GM23338 (cell line): ENCODE results near the gene CALM1. TPM values are rescaled to one million over a fixed set of nuclear protein-coding genes. Genes with fewer than 3 reads are reported as not detected.

Source experiments
- ATAC-seq: fragments of 200-7000 bp; cut with Tn5 transposase; 3 replicates; pipeline ENCODE4 v1.9.1; 2020
- DNase-seq: peaks from one replicate; pipeline ENCODE4 v3.0.0-alpha.2; 2015; ENCODE audit warnings: low spot score
- H2AFZ ChIP-seq: fragments of 200-600 bp; sonication (generic); 2 replicates; pipeline ENCODE4 v1.8.0; 2016; ENCODE audit warnings: antibody characterized with exemption, mild to moderate bottlenecking, moderate library complexity
- H3F3A ChIP-seq: fragments of 200-600 bp; sonication (generic); replicated peaks from 2 replicates; pipeline ENCODE4 v1.8.0; 2017; ENCODE audit warnings: antibody characterized with exemption, mixed run types, low read depth
- H3K27ac ChIP-seq: fragments of 200-600 bp; sonication (generic); 2 replicates; pipeline ENCODE4 v1.6.1; 2016; ENCODE audit warnings: low read depth
- H3K27me3 ChIP-seq: fragments of 200-600 bp; sonication (generic); 2 replicates; pipeline ENCODE4 v1.8.0; 2016; ENCODE audit warnings: mild to moderate bottlenecking, mixed run types, moderate library complexity; ENCODE audit not compliant: insufficient read depth
- H3K36me3 ChIP-seq: fragments of 200-600 bp; sonication (generic); 2 replicates; pipeline ENCODE4 v1.8.0; 2016; ENCODE audit warnings: mild to moderate bottlenecking; ENCODE audit not compliant: insufficient read depth
- H3K4me1 ChIP-seq: fragments of 200-600 bp; sonication (generic); 2 replicates; pipeline ENCODE4 v1.8.0; 2016; ENCODE audit warnings: mild to moderate bottlenecking, moderate library complexity; ENCODE audit not compliant: insufficient read depth
- H3K4me2 ChIP-seq: fragments of 200-600 bp; sonication (generic); 2 replicates; pipeline ENCODE4 v1.7.1; 2017; ENCODE audit warnings: mixed run types
- H3K4me3 ChIP-seq: fragments of 200-600 bp; sonication (generic); 2 replicates; pipeline ENCODE4 v1.6.1; 2016; ENCODE audit warnings: mixed run types
- H3K79me2 ChIP-seq: fragments of 200-600 bp; sonication (generic); replicated peaks from 2 replicates; pipeline ENCODE4 v1.8.0; 2017; ENCODE audit warnings: mild to moderate bottlenecking; ENCODE audit not compliant: insufficient read depth
- H3K9me2 ChIP-seq: fragments of 200-600 bp; sonication (generic); 2 replicates; pipeline ENCODE4 v1.8.0; 2017; ENCODE audit not compliant: insufficient read depth
- H4K20me1 ChIP-seq: fragments of 200-600 bp; sonication (generic); replicated peaks from 2 replicates; pipeline ENCODE4 v1.8.0; 2017; ENCODE audit warnings: mild to moderate bottlenecking; ENCODE audit not compliant: insufficient read depth
- H3K27ac Mint-ChIP-seq: 2 replicates; pipeline ENCODE4 v1.8.0; 2020; ENCODE audit warnings: inconsistent platforms, mild to moderate bottlenecking, moderate library complexity, mixed read lengths
- H3K27me3 Mint-ChIP-seq: 3 replicates; pipeline ENCODE4 v1.8.0; 2022; ENCODE audit warnings: low read depth, mild to moderate bottlenecking, moderate library complexity, mixed read lengths, inconsistent platforms; ENCODE audit not compliant: insufficient read depth, poor library complexity
- H3K36me3 Mint-ChIP-seq: 3 replicates; pipeline ENCODE4 v1.8.0; 2021; ENCODE audit warnings: low read depth, mild to moderate bottlenecking, inconsistent platforms, moderate library complexity, mixed read lengths
- H3K4me1 Mint-ChIP-seq: 3 replicates; pipeline ENCODE4 v1.8.0; 2020; ENCODE audit warnings: mild to moderate bottlenecking, inconsistent platforms, mixed read lengths
- H3K4me3 Mint-ChIP-seq: 3 replicates; pipeline ENCODE4 v1.8.0; 2021; ENCODE audit warnings: moderate library complexity, mild to moderate bottlenecking, inconsistent platforms, mixed read lengths
- H3K9me3 Mint-ChIP-seq: 3 replicates; pipeline ENCODE4 v1.8.0; 2020; ENCODE audit warnings: moderate library complexity, mild to moderate bottlenecking, inconsistent platforms, mixed read lengths
- CTCF ChIP-seq, 2 experiments: fragments of 200-600 bp in 1 of 2; sonication (generic) in 1 of 2; conservative IDR thresholded peaks; 2 replicates each; pipeline versions ENCODE4 v1.5.1 to v1.6.1; 2016 to 2017; ENCODE audit warnings: antibody characterized with exemption in 2 of 2, low read depth in 2 of 2, mild to moderate bottlenecking in 2 of 2, moderate library complexity in 1 of 2
- EZH2 ChIP-seq: fragments of 200-600 bp; sonication (generic); IDR thresholded peaks from one replicate; pipeline ENCODE4 v1.8.0; 2017; ENCODE audit warnings: antibody characterized with exemption, mild to moderate bottlenecking, low read depth; ENCODE audit not compliant: unreplicated experiment
- EZH2phosphoT487 ChIP-seq: fragments of 200-600 bp; sonication (generic); IDR thresholded peaks from one replicate; pipeline ENCODE4 v1.8.1; 2018; ENCODE audit warnings: antibody characterized with exemption; ENCODE audit not compliant: unreplicated experiment
- JUNB ChIP-seq: IDR thresholded peaks from one replicate; pipeline ENCODE4 v1.6.1; 2016; ENCODE audit warnings: antibody characterized with exemption; ENCODE audit not compliant: unreplicated experiment
- NANOG ChIP-seq: IDR thresholded peaks from 2 replicates; pipeline ENCODE4 v1.6.1; 2016; ENCODE audit warnings: antibody characterized with exemption, borderline replicate concordance
- REST ChIP-seq: IDR thresholded peaks from one replicate; pipeline ENCODE4 v1.6.1; 2018; ENCODE audit warnings: antibody characterized with exemption; ENCODE audit not compliant: unreplicated experiment
- ZNF114 ChIP-seq: fragments of 250-450 bp; sonication (Bioruptor Pico); IDR thresholded peaks from 2 replicates; pipeline ENCODE4 v1.5.0; 2020; ENCODE audit warnings: mild to moderate bottlenecking, moderate library complexity
- ZNF331 ChIP-seq: fragments of 250-450 bp; sonication (Bioruptor Pico); IDR thresholded peaks from 2 replicates; pipeline ENCODE4 v1.5.0; 2020; ENCODE audit warnings: low read depth, mild to moderate bottlenecking, moderate library complexity
- ZNF462 ChIP-seq: fragments of 250-450 bp; sonication (Bioruptor Pico); IDR thresholded peaks from 2 replicates; pipeline ENCODE4 v1.5.0; 2020; ENCODE audit warnings: mild to moderate bottlenecking, moderate library complexity
- polyA plus RNA-seq: library from polyadenylated mRNA; unstranded; fragments of >200 nt; fragmentation: Nextera tagmentation; extraction: Ambion mirVana; gene quantifications from 2 replicates; pipeline ENCODE4 v1.2.1, GENCODE V29; 2016
- total RNA-seq: library from RNA; depleted of rRNA; stranded (reverse); fragments of >200 nt; shearing (Covaris generic); gene quantifications from 2 replicates; pipeline ENCODE4 v1.2.3, GENCODE V29; 2014

CALM1 gene
- total and polyA plus RNA-seq, 2 experiments from 2014 or later: 308 to 2,024 TPM

- no peak for TF ChIP-seq ZNF462 (CRISPR knock-in tag)
- TF ChIP-seq ZNF114 (CRISPR knock-in tag): no peak
- TF ChIP-seq EZH2phosphoT487: no peak
- TF ChIP-seq JUNB: no peak
These were observed 22.9 kb upstream of the CALM1 start (continued) for GRCh38 chr14:90373887-90374286.

GRCh38 chr14:90374813-90375212 is 22.0 kb upstream of the CALM1 start:
- Mint-ChIP-seq H3K4me3 (no peak overlapping the region), H3K36me3 (no peaks in the 10 kb centered on the region), H3K9me3 (no peaks in the 10 kb centered on the region), H3K27me3 (no peaks in the 10 kb centered on the region), H3K4me1 (no peaks in the 10 kb centered on the region), H3K27ac (no peak overlapping the region)
- H3F3A ChIP-seq: no peaks in the 10 kb centered on the region
- H4K20me1 ChIP-seq: no peaks in the 10 kb centered on the region
- no peak overlapping the region for H2AFZ ChIP-seq
- no peak overlapping the region for H3K4me3 ChIP-seq
- H3K4me1 ChIP-seq: no peaks in the 10 kb centered on the region
- H3K27me3 ChIP-seq: no peaks in the 10 kb centered on the region
- DNase-seq (no peak), ATAC-seq (no peak)
- H3K27ac ChIP-seq: no peak overlapping the region
- no peak overlapping the region for H3K4me2 ChIP-seq
- H3K79me2 ChIP-seq: no peaks in the 10 kb centered on the region
- H3K9me2 ChIP-seq: no peaks in the 10 kb centered on the region
- no peaks in the 10 kb centered on the region for H3K36me3 ChIP-seq
- TF ChIP-seq JUNB (no peak), CTCF (conservative IDR thresholded peaks at IDR 0.05; ENCODE audit: low read depth in 2 of 2) (no peak), REST (no peak), EZH2 (no peak), NANOG (no peak), ZNF331 (CRISPR knock-in tag) (no peak)
